HG02571 (cell line): ENCODE measurements around the gene ABCA2.

ENCODE experiments used
- ATAC-seq: cut with Tn5 transposase; IDR thresholded peaks from one replicate; pipeline ENCODE4 v1.9.1; 2021; ENCODE audit warnings: mild to moderate bottlenecking, moderate library complexity; ENCODE audit not compliant: unreplicated experiment

The ABCA2 gene

GRCh38 chr9:136968333-136969127 is 59.5 kb downstream of the ABCA2 start:
- no peak for ATAC-seq

DNA sequence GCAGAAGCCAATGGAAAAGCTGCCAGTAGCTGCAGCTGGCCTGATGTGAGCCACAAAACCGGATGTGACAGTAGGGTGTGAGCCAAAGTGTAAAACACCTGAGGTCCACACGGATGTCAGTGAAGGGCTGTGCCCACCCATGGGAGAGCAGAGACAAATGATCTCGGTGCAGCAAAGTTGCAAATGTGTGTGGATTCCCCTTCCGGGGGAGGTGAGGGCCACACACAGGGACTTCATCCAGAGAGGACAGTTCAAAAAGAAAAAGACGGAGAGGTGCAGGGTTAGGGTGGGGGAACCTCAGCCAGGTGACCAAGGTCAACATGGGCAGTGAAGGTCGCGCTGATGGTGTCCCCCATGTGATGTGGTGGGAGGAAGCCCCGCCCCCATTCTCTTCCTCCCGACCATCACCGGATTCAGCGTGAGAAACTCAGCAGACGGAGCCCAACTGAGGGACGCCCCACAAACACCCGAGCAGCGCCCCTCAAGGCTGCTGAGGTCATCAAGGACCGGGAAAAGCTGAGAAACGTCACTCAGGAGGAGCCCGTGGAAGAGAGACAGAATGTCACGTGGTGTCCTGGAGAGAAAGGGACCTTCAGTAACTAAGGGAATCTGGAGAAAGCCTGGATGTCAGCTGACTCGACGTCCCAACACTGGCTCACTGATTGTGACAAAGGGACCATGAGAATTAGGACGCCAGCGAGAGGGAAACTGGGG is 62.1 kb downstream of the ABCA2 start:
- ATAC-seq = no peak

GRCh38 chr9:136964833-136965422 is 63.1 kb downstream of the ABCA2 start:
- no peak for ATAC-seq

DNA sequence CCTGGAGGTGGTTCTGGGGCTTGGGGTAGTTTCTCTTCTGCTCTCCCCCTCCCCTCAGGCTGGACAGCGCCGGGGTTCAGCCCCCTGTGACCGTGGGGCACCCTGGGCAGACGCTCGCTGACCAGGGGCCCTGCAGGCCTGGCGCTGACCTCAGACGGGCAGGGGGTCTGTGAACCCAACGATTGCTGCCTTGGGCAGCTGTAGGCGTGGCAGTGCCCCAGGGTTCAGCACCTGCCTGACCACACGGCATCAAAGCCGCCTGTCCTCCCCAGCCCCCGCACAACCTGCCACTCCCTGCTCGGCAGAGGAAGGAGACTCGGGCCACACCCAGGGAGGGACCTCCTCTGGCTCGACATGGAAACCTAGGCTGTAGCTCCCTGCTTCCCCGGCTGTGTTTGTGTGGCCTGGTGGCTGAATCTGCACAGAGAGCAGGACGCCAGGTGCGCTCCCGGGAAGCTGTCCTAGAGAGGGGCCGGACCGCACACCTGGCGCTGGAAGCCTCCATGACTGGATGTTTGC is 63.8 kb downstream of the ABCA2 start:
- no peak for ATAC-seq

GRCh38 chr9:136963751-136964150 is 64.3 kb downstream of the ABCA2 start:
- no peak for ATAC-seq

GRCh38 chr9:136963341-136963740 is 64.7 kb downstream of the ABCA2 start:
- ATAC-seq = no peak

- no peak for ATAC-seq
Measured at GRCh38 chr9:136962701-136963248, 65.3 kb downstream of the ABCA2 start.

- ATAC-seq = no peak
Measured at GRCh38 chr9:136962163-136962562, 65.9 kb downstream of the ABCA2 start.

- no peak for ATAC-seq
Measured at GRCh38 chr9:136961279-136962065, 66.6 kb downstream of the ABCA2 start.

DNA sequence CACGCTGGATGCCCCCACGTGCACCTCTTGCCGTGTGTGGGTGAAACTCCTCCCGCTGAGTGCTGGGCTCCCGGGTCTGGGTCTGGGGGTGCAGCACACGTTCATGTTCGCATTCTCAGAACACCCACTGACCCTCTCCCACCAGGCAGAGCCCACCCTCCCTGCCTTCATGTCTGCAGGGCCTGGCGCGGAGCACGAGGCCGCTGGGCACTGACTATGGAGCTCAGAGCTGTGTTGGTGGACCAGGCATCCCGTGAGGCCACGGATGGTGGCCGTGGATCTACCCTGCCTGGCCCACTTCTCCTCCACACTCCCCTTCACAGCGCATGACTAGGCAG is 67.1 kb downstream of the ABCA2 start:
- no peak for ATAC-seq

DNA sequence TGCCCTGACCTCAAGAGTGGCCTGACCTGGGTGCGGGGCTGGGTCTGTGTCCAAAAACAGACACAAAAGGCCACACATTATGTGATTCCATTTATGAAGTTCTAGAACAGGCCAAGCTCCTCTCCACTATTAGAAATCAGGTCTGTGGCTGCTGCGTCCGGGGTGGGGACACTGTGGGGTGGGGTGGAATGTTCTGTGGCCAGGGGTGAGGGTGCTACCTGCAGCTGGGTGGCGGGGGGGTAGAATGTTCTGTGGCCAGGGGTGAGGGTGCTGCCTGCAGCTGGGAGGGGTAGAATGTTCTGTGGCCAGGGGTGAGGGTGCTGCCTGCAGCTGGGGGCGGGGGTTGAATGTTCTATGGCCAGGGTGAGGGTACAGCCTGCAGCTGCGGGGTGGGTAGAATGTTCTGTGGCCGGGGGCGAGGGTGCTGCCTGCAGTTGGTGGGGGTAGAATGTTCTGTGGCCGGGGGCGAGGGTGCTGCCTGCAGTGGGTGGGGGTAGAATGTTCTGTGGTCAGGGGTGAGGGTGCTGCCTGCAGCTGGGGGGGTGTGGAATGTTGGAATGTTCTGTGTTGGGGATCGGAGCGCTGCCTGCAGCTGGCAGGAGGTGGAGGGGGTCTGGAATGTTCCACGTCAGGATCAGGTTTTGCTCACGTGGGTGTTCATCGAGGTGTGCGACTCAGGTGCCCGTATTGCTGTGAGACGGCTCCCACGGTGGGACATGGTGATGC is 67.7 kb downstream of the ABCA2 start:
- no peak for ATAC-seq

DNA sequence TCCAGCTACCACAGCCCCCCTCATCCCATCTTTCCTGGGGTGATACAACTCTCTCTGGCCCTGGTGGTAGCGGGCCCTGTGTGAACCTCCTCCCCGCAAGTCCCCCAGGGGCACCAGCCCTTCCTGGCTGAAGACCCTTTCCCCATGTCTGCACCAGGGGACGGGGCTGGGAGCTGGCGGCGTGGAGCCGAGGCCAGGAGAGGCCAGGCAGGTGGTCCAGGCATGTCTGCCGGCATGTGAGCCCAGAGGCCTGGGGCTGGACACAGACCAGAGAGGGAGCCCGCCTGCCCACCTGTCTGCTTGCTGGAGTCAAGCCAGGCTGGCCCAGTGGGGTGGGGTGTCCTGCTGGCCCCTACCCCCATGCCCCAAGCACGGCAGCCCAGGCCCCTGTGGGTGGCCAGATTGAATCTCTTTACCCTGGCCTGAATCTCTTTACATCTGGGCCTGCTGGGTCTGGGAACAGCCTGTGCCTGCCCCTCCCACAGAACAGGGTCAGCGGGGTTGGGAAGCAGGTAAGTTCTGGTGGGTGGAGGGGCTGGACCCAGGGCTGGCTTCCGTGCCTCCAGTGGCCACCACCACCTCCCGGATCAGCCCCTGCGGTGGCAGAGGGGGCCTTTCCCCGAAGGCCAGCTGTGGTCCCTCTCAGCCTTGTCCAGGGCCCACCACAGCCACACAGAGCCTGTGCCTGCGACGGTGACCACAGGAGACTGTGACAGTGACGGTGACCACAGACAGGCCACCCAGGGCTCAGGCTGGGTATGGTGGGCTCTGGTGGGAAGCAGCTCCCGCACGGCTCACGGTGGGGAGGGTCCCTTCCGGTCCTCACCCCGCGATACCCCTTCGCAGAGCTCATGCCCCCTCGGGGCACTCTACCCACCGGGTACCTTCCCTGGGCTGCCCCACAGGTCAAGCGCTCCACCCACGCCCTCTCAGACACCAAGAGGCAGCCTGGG is 68.9 kb downstream of the ABCA2 start:
- no peak for ATAC-seq

- no peak for ATAC-seq
Measured at GRCh38 chr9:136958473-136958872, 69.6 kb downstream of the ABCA2 start.

GRCh38 chr9:136957901-136958300 is 70.1 kb downstream of the ABCA2 start:
- no peak for ATAC-seq

DNA sequence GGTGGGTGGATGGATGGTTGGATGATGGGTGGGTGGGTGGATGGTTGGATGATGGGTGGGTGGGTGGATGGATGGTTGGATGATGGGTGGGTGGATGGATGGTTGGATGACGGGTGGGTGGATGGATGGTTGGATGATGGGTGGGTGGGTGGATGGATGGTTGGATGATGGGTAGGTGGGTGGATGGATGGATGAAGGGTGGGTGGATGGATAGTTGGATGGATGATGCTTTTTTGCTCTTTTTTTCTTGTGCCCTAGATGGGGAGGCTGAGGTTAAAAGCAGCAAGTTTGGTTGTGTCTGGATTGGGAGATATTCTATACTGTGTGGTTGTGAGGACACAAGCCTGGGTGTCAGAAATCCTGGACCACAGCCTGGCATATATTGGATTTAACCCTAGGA is 70.6 kb downstream of the ABCA2 start:
- no peak for ATAC-seq
